CD4-positive, alpha-beta T cell treated with Interleukin-4 for 1 hour (primary cell): ENCODE data around the gene TNFAIP2.
"Not testable (repeated sequence)": the region's sequence is repeated elsewhere in the genome, so short reads cannot be mapped to it uniquely, and the experiment has no call there.

ENCODE experiments used
- DNase-seq, 2 donors: peaks; one replicate each; pipeline ENCODE4 v3.0.0-alpha.2; 2020 to 2022

Gene TNFAIP2

GRCh38 chr14:103107941-103108748, 15.1 kb upstream of the TNFAIP2 start:
- DNase-seq, result no peak

DNA sequence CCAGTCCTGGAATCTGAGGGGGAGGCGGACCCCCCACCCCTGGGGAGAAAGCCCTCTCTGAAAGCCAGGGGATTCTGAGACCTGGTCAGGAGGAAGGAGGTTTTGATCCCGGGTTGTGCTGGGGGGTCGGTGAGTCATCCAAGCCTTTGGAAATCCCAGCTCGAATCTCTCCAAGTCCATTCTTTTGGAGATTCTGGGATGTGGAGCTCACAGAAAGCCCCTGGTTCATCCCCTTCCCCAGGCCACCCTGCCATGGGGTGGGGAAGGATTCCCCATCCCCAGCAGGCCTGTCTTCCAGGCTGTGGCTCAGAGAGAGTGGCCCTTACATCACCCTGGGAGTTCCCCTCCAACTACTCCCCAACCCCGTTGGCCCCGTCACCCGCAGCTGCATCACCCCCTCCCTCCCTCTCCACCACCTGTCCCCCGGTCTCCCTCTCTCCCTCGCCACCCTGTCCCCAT, 14.5 kb upstream of the TNFAIP2 start:
- DNase-seq, result peak in 1 of 2 donors; percentile 67

DNA sequence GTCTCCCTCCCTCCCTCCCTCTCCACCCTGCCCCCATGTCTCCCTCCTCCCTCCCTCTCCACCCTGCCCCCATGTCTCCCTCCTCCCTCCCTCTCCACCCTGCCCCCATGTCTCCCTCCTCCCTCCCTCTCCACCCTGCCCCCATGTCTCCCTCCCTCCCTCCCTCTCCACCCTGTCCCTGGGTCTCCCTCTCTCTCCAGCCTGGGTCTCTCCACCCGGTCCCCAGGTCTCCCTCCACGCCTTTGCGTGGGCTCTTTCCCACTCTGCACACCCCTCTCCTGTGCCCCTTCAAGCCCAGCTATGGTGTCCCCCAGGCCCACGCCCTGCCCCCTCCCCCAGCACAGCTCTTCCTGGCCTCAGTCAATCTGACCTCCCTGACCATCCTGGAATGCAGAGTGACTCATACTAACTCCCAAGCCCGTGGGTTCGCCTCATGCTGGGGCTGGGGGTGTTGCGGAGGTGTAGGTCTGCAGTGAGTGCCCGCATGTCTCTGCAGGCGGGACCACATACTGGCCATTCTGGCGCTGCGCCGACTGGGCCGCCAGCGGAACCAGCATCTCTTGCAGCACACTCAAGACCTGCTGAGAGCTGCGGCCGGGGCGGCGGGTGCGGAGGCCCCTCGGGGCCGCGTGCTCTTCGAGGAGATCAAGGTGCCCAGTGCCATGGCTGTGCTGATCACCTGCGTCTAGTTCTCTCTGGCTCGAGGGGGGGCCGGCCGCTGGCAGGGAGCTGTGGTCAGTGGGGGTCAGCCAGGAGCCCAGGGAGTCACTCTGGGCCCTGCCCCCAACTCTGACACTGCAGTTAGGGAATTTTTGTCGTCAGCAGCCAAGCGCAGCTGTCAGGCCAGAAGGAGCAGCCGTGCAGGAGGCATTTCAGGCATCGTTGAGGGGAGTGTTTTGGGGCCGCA, 13.5 kb upstream of the TNFAIP2 start:
- DNase-seq, result no peak

- DNase-seq, result no peak
Observed at GRCh38 chr14:103110681-103111231, 12.5 kb upstream of the TNFAIP2 start.

- peak in 1 of 2 donors; percentile 37 for DNase-seq
Observed at GRCh38 chr14:103111232-103111868, 11.9 kb upstream of the TNFAIP2 start.

GRCh38 chr14:103112400-103113243, 10.6 kb upstream of the TNFAIP2 start:
- no peak for DNase-seq

GRCh38 chr14:103113303-103113702, 10.0 kb upstream of the TNFAIP2 start:
- DNase-seq, result no peak

DNA sequence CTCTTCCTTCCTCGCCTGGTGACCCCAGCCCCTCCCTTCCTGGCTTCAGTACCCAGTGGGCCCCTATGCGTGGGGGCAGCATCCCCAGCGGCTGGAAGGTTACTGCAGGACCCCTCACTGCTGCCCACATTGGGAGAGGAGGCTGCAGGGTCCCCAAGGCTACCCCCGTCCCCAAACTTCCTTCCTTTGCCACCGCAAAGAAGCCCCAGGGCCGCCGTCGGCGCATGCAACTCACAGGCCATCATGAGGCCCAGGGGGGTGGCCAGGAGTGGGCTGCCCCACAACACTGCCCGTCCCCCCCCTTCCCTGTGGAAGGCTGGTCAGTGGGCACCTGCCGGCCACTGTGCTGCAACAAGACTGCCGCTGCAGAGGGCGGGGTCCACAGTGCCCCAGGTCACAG, 9.5 kb upstream of the TNFAIP2 start:
- no peak for DNase-seq

DNA sequence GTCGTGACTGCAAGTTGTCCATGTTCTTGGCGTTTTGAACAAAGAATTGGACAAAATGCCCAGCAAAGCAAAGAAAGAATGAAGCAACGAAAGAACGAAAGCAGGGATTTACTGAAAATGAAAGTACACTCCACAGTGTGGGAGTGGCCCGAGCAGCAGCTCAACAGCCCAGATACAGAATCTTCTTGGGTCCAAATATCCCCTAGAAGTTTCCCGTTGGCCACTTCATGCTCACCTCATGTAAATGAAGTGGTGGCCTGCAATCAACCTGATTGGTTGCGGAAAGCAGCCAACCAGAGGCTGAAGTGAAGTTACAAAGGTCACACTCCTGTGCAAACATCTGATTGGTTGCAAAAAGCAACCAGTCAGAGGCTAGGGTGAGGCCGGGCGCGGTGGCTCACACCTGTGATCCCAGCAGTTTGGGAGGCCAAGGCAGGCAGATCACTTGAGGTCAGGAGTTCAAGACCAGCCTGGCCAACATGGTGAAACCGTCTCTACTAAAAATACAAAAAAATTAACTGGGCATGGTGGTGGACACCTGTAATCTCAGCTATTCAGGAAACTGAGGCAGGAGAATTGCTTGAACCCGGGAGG, 8.1 kb upstream of the TNFAIP2 start:
- not testable (repeated sequence) for DNase-seq

DNA sequence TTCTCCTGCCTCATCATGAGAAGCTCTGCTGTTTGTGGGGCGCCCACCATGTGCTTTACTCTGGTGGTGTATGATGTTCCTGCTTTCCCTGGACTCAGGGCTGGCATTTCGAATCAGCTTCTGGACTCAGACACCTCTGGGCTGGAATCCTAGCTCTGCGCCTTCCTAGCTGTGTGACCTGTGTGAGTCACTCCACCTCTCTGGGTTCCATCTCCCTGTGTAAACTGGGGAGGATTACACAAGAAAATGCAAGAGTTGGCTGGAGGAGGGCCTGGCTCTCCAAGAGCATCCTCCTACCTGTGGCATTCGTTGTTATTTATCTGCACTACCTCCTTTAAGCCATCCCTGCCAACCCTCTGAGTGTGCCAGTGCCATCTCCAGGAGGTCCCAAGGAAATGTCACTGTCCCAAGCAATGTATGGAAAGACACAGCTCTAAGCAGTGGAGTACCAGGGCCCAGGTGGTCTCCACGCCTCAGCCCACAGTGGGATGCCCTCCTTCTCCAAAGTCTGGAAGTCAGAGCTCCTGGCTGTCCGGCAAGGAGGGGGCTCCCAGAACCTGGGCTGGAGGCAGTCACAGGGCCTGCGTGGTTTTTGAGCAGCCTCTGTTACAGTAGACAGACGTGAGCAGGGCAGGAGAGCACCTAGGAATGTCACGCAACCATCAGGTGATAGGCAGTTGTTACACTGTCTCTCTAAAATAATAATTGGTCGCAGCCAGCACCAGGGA, 7.3 kb upstream of the TNFAIP2 start:
- no peak for DNase-seq

GRCh38 chr14:103116636-103117035, 6.6 kb upstream of the TNFAIP2 start:
- no peak for DNase-seq

GRCh38 chr14:103117499-103117898, 5.8 kb upstream of the TNFAIP2 start:
- DNase-seq, result not testable (repeated sequence)

- DNase-seq, result peak in 1 of 2 donors; percentile 52
Observed at GRCh38 chr14:103118018-103118662, 5.1 kb upstream of the TNFAIP2 start.

DNA sequence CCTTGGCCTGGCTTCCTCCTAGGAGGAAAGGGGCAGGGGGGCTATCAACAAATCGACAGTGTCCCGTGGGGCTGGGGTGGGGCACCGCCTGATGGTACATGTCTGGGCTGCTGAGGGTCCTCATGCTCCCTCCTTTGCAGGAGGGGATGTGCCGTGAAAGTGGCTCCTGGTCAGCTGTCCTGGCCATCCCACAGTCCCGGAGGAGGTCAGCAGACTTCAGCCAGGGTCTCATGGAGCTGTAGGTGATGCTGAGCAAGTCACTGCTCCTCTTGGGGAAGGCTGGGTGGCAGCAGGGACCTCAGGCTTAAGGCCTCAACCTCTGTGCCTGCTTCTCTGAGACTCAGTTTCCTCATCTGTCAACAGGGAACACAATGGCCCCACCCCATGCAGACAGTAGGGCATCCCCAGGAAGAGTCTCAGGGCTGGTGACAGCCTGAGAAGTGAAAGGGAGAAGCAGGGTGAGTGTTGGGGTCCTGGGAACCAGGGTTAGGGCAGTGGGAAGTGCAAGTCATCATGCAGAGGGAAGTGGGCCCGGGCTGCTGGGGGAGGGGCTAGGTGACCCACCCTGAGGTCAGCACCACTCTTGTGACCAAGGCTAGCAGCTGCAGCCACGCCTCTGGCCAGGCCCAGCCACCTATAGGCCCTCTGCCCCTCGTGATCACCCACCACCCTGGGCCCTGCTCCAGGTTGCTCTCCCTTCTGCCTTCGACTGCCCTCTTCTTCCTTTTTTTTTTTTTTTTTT, 4.4 kb upstream of the TNFAIP2 start:
- peak; percentile 22 to 84 for DNase-seq

DNA sequence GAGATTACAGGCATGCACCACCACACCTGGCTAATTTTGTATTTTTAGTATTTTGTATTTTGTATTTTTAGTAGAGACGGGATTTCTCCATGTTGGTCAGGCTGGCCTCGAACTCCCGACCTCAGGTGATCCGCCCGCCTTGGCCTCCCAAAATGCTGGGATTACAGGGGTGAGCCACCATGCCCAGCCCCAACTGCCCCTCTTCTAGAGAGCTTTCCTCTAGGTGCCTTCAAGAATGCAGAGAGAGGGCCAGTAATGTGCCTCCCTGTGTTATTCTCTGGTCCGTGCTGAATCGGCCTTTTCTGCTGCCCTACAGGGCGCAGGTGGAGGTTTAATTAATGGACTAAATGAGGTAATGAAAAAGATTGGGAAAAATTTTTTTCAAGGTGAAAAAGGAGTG, 3.7 kb upstream of the TNFAIP2 start:
- not testable (repeated sequence) for DNase-seq

GRCh38 chr14:103121121-103121845, 2.0 kb upstream of the TNFAIP2 start:
- DNase-seq, result peak in 1 of 2 donors; percentile 34

DNA sequence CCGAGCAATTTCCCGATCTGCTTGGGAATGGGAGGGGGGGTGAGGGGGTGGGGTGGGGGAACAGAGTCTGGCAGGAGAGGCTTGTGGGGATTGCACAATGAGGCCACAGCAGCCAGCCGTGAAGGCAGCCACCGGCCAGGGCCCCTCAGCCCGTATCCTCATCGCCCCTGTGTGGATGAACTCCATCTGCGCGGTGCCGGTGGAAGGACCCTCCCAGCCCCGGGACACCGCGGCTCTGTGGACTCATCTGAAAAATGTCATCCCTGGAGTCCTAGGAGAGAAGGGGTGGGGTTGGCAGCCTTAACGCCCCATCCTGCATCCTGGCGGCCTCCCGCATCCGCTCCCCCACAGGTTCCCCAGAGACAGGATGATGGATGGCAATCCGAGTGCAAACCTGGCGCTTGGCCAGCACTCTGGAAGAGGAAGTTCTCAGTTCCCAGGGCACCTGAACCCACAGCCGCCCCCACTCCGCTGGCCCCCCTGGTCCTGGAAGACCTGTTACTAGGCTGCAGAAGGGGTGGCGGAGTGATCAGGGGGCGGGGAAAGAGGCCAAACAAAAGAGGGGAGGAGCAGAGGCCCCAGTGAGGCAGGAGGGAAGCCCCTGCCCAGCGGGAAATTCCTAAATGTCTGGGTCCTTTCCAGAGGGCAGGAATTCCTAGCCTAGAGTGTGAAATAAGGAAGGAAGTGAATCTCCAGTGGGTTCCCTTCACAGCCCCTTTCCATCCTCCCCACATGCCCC, 1.2 kb upstream of the TNFAIP2 start:
- DNase-seq, result peak in 1 of 2 donors; percentile 45

- DNase-seq, result no peak
Observed at GRCh38 chr14:103122585-103122946, 695 bp upstream of the TNFAIP2 start.
